ENCODE measurements around the gene RACK1. TPM values are rescaled to one million over a fixed set of nuclear protein-coding genes. Genes with fewer than 3 reads are reported as not detected.

RACK1 gene
- total and polyA plus RNA-seq, 2 of the 13 experiments (the other 11 are each of a cell fraction or from before 2014, with no cell fraction given), result 2,514 to 6,141 TPM

DNA sequence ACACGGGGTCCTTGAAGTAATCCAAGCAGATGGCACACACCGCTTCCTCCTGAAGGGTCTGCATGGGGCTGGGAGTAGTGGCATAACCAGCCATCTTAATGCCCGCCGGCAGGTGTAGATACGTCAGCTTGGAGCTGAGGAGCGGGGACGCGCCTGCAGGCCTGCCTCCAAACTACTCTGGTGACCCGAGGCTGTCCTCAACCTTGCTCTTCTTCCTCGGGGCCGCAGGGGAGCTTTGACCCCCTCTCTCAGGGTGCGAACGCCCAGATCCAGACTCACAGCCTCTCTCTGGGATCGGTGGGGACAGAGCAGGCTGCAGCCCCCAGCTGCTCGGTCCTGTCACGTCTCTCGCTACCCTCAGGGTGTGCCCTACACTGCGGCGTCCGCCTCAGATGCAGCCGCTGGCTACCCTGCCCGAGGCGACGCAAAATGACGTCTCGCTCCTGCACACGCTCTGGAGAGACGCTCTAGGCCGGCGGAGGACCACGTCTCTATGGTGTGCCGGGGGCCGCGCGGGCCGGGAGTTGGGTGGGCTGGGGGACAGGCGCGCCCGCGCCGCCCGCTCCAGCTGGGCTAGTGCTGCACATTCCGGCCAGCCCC, 17.1 kb upstream of the RACK1 start, which contains the start of gene TRIM52 (continued):
- TF ChIP-seq, protein P1, sequence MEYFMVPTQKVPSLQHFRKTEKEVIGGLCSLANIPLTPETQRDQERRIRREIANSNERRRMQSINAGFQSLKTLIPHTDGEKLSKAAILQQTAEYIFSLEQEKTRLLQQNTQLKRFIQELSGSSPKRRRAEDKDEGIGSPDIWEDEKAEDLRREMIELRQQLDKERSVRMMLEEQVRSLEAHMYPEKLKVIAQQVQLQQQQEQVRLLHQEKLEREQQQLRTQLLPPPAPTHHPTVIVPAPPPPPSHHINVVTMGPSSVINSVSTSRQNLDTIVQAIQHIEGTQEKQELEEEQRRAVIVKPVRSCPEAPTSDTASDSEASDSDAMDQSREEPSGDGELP (IDR thresholded peaks at IDR 0.05; ENCODE audit: borderline replicate concordance, low read depth), result peak; percentile 54; the same call in 1 of the 2 replicates
- TF ChIP-seq, protein P2, sequence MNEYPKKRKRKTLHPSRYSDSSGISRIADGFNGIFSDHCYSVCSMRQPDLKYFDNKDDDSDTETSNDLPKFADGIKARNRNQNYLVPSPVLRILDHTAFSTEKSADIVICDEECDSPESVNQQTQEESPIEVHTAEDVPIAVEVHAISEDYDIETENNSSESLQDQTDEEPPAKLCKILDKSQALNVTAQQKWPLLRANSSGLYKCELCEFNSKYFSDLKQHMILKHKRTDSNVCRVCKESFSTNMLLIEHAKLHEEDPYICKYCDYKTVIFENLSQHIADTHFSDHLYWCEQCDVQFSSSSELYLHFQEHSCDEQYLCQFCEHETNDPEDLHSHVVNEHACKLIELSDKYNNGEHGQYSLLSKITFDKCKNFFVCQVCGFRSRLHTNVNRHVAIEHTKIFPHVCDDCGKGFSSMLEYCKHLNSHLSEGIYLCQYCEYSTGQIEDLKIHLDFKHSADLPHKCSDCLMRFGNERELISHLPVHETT (CRISPR knock-in tag; conservative IDR thresholded peaks at IDR 0.05), result peak; percentile 79
- TF ChIP-seq, protein P3, sequence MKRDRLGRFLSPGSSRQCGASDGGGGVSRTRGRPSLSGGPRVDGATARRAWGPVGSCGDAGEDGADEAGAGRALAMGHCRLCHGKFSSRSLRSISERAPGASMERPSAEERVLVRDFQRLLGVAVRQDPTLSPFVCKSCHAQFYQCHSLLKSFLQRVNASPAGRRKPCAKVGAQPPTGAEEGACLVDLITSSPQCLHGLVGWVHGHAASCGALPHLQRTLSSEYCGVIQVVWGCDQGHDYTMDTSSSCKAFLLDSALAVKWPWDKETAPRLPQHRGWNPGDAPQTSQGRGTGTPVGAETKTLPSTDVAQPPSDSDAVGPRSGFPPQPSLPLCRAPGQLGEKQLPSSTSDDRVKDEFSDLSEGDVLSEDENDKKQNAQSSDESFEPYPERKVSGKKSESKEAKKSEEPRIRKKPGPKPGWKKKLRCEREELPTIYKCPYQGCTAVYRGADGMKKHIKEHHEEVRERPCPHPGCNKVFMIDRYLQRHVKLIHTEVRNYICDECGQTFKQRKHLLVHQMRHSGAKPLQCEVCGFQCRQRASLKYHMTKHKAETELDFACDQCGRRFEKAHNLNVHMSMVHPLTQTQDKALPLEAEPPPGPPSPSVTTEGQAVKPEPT (CRISPR knock-in tag; IDR thresholded peaks at IDR 0.05; ENCODE audit: low read depth), result no peak
- 0 out of 2 replicates have a peak, but pooled peaks have one; percentile 46 for TF ChIP-seq FIP1L1 (IDR thresholded peaks at IDR 0.05; ENCODE audit: borderline replicate concordance, insufficient read depth, low read depth, low read length)
- TF ChIP-seq ZNF34 (CRISPR knock-in tag; IDR thresholded peaks at IDR 0.05; ENCODE audit: borderline replicate concordance), result peak; percentile 95; the same call in 1 of the 2 replicates
- TF ChIP-seq FOXA1 (IDR thresholded peaks at IDR 0.05), result no peak
- peak; percentile 37 for TF ChIP-seq FOXA1 (CRISPR knock-in tag; IDR thresholded peaks at IDR 0.05)
- TF ChIP-seq ZBTB3 (CRISPR knock-in tag; IDR thresholded peaks at IDR 0.05; ENCODE audit: borderline replicate concordance, low read depth), result 0 out of 2 replicates have a peak, but pooled peaks have one; percentile 56
- TF ChIP-seq NFKB2 (CRISPR knock-in tag; IDR thresholded peaks at IDR 0.05; ENCODE audit: borderline replicate concordance), result no peak
- TF ChIP-seq ZNF431 (CRISPR knock-in tag; IDR thresholded peaks at IDR 0.05; ENCODE audit: borderline replicate concordance, low read depth), result no peak
- TF ChIP-seq ZFX (CRISPR knock-in tag; IDR thresholded peaks at IDR 0.05; ENCODE audit: low read depth), result peak; percentile 79; the same call in 1 of the 2 replicates
- TF ChIP-seq ZNF333 (CRISPR knock-in tag; IDR thresholded peaks at IDR 0.05; ENCODE audit: borderline replicate concordance), result no peak
- TF ChIP-seq CBFB (CRISPR knock-in tag; IDR thresholded peaks at IDR 0.05), result peak; percentile 84; the same call in 1 of the 2 replicates
- TF ChIP-seq ZNF124 (CRISPR knock-in tag; IDR thresholded peaks at IDR 0.05), result no peak
- TF ChIP-seq ZKSCAN5 (CRISPR knock-in tag; IDR thresholded peaks at IDR 0.05), result no peak; the same call in 1 of the 2 replicates
- TF ChIP-seq, protein P4, sequence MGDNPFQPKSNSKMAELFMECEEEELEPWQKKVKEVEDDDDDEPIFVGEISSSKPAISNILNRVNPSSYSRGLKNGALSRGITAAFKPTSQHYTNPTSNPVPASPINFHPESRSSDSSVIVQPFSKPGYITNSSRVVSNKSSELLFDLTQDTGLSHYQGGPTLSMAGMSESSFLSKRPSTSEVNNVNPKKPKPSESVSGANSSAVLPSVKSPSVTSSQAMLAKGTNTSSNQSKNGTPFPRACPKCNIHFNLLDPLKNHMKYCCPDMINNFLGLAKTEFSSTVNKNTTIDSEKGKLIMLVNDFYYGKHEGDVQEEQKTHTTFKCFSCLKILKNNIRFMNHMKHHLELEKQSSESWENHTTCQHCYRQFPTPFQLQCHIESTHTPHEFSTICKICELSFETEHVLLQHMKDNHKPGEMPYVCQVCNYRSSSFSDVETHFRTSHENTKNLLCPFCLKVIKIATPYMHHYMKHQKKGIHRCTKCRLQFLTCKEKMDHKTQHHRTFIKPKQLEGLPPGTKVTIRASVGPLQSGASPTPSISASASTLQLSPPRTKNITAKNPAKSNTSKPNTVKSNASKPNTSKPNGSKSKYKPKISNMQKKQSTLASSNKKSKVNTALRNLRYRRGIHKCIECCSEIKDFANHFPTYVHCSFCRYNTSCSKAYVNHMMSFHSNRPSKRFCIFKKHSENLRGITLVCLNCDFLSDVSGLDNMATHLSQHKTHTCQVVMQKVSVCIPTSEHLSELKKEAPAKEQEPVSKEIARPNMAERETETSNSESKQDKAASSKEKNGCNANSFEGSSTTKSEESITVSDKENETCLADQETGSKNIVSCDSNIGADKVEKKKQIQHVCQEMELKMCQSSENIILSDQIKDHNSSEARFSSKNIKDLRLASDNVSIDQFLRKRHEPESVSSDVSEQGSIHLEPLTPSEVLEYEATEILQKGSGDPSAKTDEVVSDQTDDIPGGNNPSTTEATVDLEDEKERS (CRISPR knock-in tag; IDR thresholded peaks at IDR 0.05), result peak; percentile 25; the same call in 1 of the 2 replicates
- TF ChIP-seq ZNF761 (CRISPR knock-in tag; conservative IDR thresholded peaks at IDR 0.05), result peak; percentile 45; the same call in 1 of the 2 replicates
- no peak for TF ChIP-seq HNRNPH1 (optimal IDR thresholded peaks at IDR 0.05; ENCODE audit: low read depth, low read length)
- TF ChIP-seq BRD4 (CRISPR knock-in tag; IDR thresholded peaks at IDR 0.05), result no peak
- TF ChIP-seq ZNF792 (CRISPR knock-in tag; IDR thresholded peaks at IDR 0.05), result peak; percentile 70; the same call in 1 of the 2 replicates
- TF ChIP-seq, protein P5, sequence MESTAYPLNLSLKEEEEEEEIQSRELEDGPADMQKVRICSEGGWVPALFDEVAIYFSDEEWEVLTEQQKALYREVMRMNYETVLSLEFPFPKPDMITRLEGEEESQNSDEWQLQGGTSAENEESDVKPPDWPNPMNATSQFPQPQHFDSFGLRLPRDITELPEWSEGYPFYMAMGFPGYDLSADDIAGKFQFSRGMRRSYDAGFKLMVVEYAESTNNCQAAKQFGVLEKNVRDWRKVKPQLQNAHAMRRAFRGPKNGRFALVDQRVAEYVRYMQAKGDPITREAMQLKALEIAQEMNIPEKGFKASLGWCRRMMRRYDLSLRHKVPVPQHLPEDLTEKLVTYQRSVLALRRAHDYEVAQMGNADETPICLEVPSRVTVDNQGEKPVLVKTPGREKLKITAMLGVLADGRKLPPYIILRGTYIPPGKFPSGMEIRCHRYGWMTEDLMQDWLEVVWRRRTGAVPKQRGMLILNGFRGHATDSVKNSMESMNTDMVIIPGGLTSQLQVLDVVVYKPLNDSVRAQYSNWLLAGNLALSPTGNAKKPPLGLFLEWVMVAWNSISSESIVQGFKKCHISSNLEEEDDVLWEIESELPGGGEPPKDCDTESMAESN (CRISPR knock-in tag; conservative IDR thresholded peaks at IDR 0.05), result peak; percentile 60; the same call in 1 of the 2 replicates

Measured in HepG2 (cell line).